Activated CD4-positive, alpha-beta T cell treated with anti-CD3 and anti-CD28 coated beads, Interleukin-2, amount 10 ng/mL, durations not matched to agents 24 days and 14 days (primary cell): ENCODE measurements around the gene NUTM2F. TPM values are rescaled to one million over a fixed set of nuclear protein-coding genes. Genes with fewer than 3 reads are reported as not detected.
A peak's percentile ranks its signal among the peaks of the same experiment; 100 is the strongest.
"Not testable (repeated sequence)": the region's sequence is repeated elsewhere in the genome, so short reads cannot be mapped to it uniquely, and the experiment has no call there.

ENCODE experiments used
- DNase-seq: peaks from one replicate; pipeline ENCODE4 v3.0.0; 2022
- H3K27ac Mint-ChIP-seq: one replicate; pipeline ENCODE4 v1.8.0; 2022; ENCODE audit warnings: mild to moderate bottlenecking, mixed read lengths
- H3K27me3 Mint-ChIP-seq: one replicate; pipeline ENCODE4 v1.8.0; 2022; ENCODE audit warnings: mixed read lengths
- H3K36me3 Mint-ChIP-seq: one replicate; pipeline ENCODE4 v1.8.0; 2022; ENCODE audit warnings: low read depth, mild to moderate bottlenecking, mixed read lengths
- H3K4me1 Mint-ChIP-seq: one replicate; pipeline ENCODE4 v1.8.0; 2021; ENCODE audit warnings: mixed read lengths
- H3K4me3 Mint-ChIP-seq: one replicate; pipeline ENCODE4 v1.8.0; 2022; ENCODE audit warnings: mild to moderate bottlenecking, moderate library complexity, mixed read lengths
- H3K9me3 Mint-ChIP-seq: one replicate; pipeline ENCODE4 v1.8.0; 2021; ENCODE audit warnings: mixed read lengths
- intact Hi-C: fragments of 100-400 bp; cut with micrococcal nuclease; formaldehyde crosslinking; loops from one replicate; pipeline ENCODE4 v1.15.1; 2023
- total RNA-seq: library from RNA; stranded (reverse); gene quantifications from 2 replicates; pipeline ENCODE4 v1.2.3, GENCODE V29; 2022

NUTM2F gene
- total RNA-seq, 1 donor from 2014 or later = not detected

DNA sequence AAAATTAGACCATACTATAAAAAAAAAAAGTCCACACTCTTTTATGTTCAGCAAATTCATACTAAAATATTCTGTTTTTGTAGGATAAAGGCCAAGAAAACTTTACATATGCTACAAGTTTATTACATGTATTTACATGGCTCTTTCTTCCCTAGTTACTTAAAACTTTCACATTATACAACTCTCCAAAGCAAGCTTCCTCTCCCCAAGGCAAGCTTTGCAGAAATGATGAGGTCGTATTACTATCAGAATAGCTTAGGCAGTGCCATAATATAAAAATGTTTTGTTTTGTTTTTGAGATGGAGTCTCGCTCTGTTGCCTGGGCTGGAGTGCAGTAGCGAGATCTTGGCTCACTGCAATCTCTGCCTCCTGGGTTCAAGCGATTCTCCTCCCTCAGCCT lies 8.0 kb upstream of the NUTM2F start:
- H3K4me3 Mint-ChIP-seq, H3K27ac Mint-ChIP-seq, H3K27me3 Mint-ChIP-seq, H3K4me1 Mint-ChIP-seq, H3K9me3 Mint-ChIP-seq, intact Hi-C loops, DNase-seq, H3K36me3 Mint-ChIP-seq: not testable (repeated sequence)

DNA sequence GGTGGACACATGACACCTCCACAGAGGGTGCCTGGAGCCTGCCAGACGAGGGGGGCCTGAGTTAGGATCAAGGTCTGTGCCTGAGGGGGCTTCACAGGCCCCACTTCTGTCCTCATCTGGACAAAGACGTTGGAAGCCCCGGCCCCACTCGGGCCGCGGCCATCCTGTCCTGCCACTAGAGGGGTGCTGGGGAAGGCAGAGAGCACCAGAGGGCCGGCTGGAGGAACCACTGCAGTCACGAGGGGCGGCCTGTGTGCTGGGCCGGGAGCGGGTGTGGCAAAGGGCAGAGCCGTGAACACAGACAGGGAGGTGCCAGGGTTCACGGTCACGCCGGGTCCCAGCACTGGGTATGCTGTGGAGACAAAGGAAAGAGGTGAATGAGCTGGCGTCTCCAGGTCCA lies 2.9 kb downstream of the NUTM2F start:
- H3K36me3 Mint-ChIP-seq, intact Hi-C loops, H3K4me1 Mint-ChIP-seq, H3K9me3 Mint-ChIP-seq, DNase-seq, H3K27ac Mint-ChIP-seq, H3K4me3 Mint-ChIP-seq, H3K27me3 Mint-ChIP-seq: not testable (repeated sequence)

DNA sequence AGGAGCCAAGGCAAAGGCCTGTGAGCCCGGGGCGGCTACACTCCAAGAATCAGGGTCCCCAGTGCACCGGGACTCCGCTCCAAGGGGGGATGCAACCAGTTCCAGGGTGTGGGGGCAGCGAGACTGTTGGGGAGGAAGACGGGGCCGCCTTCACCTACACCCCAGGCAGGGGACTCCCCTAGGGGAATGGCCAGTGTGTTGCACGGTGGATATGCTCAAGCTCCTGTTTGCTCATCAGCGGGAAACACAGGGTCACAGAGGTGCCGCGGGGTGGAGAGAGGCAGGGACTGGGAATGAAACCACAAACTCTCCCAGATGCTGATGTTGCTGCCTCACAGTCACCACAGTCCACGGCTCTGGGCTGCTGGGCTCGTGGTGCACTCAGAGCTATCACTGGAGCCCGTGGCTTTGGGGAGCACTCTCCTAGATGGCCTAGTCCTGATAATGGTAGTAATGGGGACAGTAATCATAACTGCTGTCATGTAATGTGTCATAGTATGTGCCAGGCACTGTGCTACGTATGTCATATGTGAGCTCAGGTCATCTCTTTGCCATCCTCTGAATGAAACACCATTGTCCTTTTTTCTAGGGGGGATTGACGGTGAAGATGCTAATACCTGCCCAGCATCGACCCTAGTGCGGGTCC lies 5.2 kb downstream of the NUTM2F start:
- H3K9me3 Mint-ChIP-seq, H3K27ac Mint-ChIP-seq, H3K27me3 Mint-ChIP-seq, H3K4me1 Mint-ChIP-seq, H3K4me3 Mint-ChIP-seq, H3K36me3 Mint-ChIP-seq, intact Hi-C loops: not testable (repeated sequence)
- peak; percentile 44 for DNase-seq

DNA sequence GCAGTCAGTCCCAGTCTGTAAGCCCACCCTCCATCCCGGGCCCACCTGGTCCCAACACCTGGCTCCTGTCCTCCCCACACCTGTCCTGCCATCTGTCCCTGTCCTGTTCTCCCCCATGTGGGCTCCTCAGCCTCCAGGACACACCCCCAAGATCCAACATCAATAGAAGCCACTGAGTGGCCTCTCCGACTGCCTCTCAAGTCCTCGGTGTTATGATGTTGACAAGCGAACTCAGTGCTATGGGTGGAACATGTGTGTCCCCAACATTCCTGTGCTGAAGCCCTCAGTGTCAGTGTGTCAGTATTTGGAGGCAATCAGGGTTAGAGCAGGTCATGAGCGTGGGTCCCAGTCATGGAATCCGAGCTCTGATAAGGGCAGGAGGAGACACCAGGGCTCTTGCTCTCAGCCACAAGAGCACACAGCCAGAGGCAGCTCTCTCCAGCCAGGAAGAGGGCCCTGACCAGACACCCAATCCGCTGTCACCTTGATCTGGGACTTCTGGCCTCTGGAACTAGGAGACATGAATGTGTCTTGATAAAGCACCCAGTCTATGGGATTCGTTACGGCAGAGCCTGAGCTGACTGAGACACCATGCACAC lies 6.0 kb downstream of the NUTM2F start:
- H3K4me1 Mint-ChIP-seq, H3K9me3 Mint-ChIP-seq, H3K36me3 Mint-ChIP-seq, H3K4me3 Mint-ChIP-seq, intact Hi-C loops, H3K27ac Mint-ChIP-seq, H3K27me3 Mint-ChIP-seq: not testable (repeated sequence)
- DNase-seq = peak; percentile 28

DNA sequence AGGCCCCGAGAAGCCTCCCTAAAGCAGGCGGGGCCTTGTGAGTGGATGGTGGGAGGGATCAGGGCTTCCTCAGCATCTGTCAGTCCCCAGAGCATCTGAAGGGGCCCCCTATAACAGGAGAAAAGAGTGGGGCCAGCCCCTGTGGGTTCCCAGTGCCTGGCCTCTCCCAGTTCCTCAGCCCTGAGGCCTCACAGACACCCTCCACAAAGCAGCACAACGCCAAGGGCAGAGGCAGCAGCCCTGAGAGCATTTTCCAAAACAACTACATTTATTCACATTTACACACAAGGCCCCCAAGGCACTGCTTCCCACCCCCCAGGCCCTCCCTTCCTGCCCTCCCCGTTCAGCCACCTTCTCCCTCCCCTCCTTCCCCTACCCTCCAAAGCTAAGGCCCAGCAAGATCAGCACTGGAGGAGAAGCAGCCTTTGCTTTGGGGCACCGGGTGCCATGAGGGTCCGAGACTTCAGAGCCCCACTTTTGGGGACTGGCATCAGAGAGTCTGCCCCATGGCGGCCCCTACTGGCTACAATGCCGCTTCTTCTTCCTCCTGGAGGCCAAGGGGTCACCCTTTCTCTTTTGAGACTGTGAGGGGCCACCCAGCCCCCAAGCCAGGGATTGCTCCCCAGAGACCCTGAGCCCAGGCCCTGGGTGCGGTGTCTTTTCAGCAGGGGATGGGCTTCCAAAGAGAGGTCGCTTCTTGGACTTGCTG lies 10.3 kb downstream of the NUTM2F start:
- H3K27me3 Mint-ChIP-seq, H3K27ac Mint-ChIP-seq, H3K9me3 Mint-ChIP-seq, DNase-seq, H3K36me3 Mint-ChIP-seq, H3K4me3 Mint-ChIP-seq, intact Hi-C loops, H3K4me1 Mint-ChIP-seq: not testable (repeated sequence)

DNA sequence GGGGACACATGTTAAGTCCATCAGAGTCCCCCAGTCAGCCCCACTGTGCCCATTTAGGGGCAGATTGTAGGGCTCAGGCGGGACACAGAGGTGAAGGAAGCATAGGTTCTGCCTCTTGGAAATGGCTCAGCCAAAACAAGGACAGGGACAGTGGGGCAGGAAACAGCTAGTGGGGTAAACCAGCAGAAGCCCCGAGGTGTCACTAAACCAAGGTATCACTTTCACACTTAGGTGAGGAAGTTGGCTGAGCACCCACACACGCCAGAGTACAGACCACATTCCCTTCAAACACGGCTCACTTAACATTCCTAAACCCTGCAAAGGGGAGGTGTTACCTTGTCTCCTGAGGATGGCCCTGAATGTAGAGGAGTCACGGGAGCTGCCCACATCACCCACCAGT lies 12.2 kb downstream of the NUTM2F start:
- H3K27me3 Mint-ChIP-seq, H3K4me1 Mint-ChIP-seq, H3K36me3 Mint-ChIP-seq, intact Hi-C loops, H3K9me3 Mint-ChIP-seq, DNase-seq, H3K4me3 Mint-ChIP-seq, H3K27ac Mint-ChIP-seq: not testable (repeated sequence)

DNA sequence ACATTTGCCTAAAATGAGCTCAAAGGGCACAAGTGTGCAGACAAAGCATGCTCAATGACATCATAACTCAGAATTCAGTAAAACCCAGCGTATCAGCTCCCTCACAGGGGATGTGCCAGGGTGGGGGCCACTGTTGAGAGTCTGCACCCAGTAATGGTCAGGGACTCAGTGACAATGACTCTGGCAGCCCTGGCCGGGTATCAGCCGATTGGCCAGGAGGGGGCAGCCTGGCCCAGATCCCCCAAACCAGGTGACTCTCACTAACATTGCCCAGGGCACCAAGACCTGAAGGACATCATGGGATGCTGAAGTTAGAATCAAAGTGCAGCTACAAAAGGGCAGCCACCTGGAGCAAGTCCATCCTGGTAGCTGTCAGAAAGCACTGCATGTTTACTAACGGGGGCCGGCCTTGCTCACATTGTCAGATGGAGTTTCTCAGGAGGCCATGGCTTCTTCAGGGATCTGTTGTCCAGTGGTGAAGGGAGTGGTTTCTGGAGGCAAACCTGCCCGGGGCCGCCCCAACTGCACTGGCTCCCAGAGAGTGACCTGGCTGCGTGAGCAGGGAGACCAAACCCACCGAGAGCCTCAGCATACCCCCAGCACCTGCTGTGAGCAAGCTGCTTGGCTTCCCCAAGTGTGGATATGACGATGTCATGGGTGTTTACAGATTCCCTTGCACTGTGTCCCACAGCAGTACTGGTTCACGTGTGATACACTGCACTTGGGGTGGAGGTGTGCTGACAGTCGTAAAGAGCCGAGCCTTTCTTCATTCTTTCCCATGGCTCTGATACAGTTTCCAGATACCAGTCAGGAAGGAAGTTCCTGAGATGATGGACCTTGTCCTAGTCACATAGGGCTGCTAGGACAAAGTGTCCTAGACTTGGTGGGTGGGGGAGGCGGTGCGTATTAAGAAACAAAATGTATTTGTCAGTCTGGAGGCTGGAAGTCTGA lies 13.1 kb downstream of the NUTM2F start:
- H3K4me3 Mint-ChIP-seq, H3K36me3 Mint-ChIP-seq, intact Hi-C loops, H3K4me1 Mint-ChIP-seq, H3K9me3 Mint-ChIP-seq, H3K27me3 Mint-ChIP-seq, H3K27ac Mint-ChIP-seq: not testable (repeated sequence)
- peak; percentile 52 for DNase-seq

DNA sequence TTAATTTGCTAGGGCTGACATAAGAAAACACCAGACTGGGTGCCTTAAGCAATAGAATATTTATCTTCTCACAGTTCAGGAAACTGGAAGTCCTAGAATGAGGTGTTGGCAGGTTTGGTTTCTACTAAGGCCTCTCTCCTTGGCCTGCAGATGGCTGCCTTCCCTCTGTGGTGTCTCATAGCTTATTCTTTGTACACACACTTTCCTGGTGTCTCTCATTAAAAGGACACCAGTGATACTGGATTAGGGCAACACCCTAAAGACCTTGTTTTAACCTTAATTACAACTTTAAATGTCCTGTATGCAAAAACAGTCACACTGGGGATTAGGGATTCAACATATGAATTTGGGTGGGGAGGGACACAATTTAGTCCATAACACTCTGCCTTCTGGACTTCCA lies 25.1 kb downstream of the NUTM2F start:
- H3K27ac Mint-ChIP-seq = no peak overlapping the region
- no peak for DNase-seq
- H3K4me3 Mint-ChIP-seq = no peak overlapping the region
- peaks cover 7% of the 10 kb centered on the region for H3K4me1 Mint-ChIP-seq
- H3K27me3 Mint-ChIP-seq = no peaks in the 10 kb centered on the region
- intact Hi-C loops = no loop called here
- H3K9me3 Mint-ChIP-seq = no peaks in the 10 kb centered on the region
- peaks cover 4% of the 10 kb centered on the region for H3K36me3 Mint-ChIP-seq

DNA sequence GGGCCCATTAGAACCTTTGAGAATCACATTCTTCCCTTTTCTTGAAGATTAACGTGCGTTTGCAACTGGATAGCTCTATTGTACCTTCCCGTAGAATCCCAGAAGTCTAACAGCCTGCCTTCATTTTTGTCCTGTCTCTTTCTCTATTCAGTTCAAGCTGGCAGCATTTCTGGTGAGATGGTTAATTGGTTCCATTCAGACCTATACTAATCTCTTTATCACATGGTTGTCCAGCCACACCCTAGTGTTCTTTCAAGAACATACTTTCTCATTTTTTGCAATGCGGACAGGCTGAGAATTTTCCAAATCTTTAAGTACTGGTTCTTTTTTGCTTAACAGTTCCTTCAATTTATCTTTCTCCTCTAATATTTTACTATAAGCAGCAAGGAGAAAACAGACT lies 26.0 kb downstream of the NUTM2F start:
- Mint-ChIP-seq H3K27ac (no peak overlapping the region), H3K4me1 (peaks cover 7% of the 10 kb centered on the region), H3K27me3 (no peaks in the 10 kb centered on the region), H3K4me3 (no peak overlapping the region), H3K36me3 (peaks cover 4% of the 10 kb centered on the region), H3K9me3 (no peaks in the 10 kb centered on the region)
- no peak for DNase-seq
- intact Hi-C loops = no loop called here

DNA sequence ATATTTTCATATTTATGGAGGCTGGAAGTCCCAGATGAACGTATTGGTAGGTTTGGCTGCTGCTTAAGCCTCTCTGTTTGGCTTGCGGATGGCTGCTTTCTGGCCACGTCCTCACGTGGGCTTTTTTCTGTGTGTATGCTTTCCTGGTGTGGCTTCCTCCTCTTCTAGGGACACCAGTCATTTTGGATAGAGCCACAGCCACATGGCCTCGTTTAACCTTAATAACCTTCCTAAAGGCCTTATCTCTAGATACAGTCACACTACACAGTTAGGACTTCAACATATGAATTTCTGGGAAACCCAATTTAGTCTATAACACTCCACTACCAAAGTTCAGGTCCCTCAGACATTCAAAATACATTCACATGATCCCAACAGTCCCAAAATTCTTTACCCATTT lies 26.9 kb downstream of the NUTM2F start:
- no peak for DNase-seq
- intact Hi-C loops = no loop called here
- Mint-ChIP-seq H3K4me3 (no peak overlapping the region), H3K4me1 (peaks cover 7% of the 10 kb centered on the region), H3K27ac (no peak overlapping the region), H3K9me3 (no peaks in the 10 kb centered on the region), H3K36me3 (peaks cover 11% of the 10 kb centered on the region), H3K27me3 (no peaks in the 10 kb centered on the region)

DNA sequence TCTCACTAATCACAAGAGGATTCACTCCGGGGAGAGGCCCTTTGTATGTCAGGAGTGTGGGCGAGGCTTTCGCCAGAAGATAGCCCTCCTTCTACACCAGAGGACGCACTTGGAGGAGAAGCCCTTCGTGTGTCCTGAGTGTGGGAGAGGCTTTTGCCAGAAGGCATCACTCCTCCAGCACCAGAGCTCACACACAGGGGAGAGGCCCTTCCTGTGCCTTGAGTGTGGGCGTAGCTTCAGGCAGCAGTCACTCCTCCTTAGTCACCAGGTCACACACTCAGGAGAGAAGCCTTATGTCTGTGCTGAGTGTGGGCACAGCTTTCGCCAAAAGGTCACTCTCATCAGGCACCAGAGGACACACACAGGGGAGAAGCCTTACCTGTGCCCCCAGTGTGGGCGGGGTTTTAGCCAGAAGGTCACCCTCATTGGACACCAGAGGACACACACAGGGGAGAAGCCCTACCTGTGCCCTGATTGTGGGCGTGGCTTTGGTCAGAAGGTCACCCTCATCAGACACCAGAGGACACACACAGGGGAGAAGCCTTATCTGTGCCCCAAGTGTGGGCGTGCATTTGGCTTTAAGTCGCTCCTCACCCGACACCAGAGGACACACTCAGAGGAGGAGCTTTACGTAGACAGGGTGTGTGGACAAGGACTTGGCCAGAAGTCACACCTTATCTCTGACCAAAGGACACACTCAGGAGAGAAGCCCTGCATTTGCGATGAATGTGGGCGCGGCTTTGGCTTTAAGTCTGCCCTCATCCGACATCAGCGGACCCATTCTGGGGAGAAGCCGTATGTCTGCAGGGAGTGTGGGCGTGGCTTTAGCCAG lies 27.8 kb downstream of the NUTM2F start:
- Mint-ChIP-seq H3K9me3 (no peaks in the 10 kb centered on the region), H3K4me3 (no peak overlapping the region), H3K36me3 (peaks cover 17% of the 10 kb centered on the region), H3K27me3 (no peaks in the 10 kb centered on the region), H3K27ac (no peak overlapping the region), H3K4me1 (peaks cover 7% of the 10 kb centered on the region)
- no peak for DNase-seq
- intact Hi-C loops = no loop called here

DNA sequence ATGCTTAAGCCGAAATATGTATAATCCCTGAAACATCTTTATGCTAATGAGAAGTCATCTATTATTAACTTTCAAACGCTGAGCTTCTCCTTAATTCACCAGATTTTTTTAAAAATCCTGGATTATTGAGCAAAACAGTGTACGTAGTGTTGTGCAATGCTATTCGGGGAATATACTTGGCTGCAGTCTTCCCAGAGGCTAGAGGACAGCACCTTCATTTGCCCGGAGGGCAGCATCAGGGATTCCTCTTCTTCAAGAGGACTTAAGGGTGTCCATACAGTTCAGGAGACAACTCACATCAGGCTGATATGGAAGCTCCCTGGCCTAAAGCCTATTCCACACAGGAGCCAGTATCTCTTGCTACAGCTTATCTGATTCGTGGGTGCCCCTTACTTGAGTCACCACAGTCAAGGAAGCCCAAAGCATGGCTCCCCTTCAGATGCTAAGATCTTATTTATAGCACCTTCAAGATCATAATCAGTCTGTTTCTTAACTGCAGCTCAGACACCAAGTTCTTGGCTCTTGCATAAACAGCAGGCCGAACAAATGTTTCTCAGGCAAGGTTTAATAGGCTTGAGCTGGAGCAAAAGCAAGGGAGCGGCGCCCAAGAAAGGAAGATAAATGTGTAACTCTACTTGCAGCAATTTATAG lies 29.4 kb downstream of the NUTM2F start:
- Mint-ChIP-seq H3K4me1 (peaks cover 9% of the 10 kb centered on the region), H3K4me3 (no peak overlapping the region), H3K36me3 (peaks cover 20% of the 10 kb centered on the region), H3K9me3 (no peaks in the 10 kb centered on the region), H3K27me3 (no peaks in the 10 kb centered on the region), H3K27ac (no peak overlapping the region)
- no peak for DNase-seq
- intact Hi-C loops = no loop called here

DNA sequence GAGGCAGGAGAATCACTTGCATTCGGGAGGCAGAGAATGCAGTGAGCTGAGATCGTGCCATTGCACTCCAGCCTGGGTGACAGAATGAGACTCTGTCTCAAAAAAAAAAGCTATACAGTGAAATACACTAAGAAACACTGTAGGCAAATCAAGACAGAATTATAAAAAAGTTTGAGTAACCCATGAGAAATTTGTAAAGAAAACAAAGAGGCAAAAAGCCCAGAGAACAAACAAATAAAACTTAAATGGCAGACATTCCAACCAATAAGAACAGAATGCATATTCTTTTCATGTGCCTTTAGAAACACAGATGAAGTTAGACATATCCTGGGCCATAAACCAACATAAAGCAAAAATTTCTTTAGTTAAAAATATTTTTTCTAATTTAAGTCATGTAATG lies 38.8 kb downstream of the NUTM2F start:
- Mint-ChIP-seq H3K36me3 (peaks cover 49% of the 10 kb centered on the region), H3K4me1 (no peaks in the 10 kb centered on the region), H3K27ac (no peak overlapping the region), H3K9me3 (peaks cover 3% of the 10 kb centered on the region), H3K4me3 (no peak overlapping the region), H3K27me3 (no peaks in the 10 kb centered on the region)
- intact Hi-C loops = no loop called here
- no peak for DNase-seq
